BLaER1 (cell line): ENCODE measurements around the gene NGEF.

Experiments used
- H3K27ac ChIP-seq: shearing (Covaris generic); formaldehyde crosslinking; 2 replicates; pipeline ENCODE4 v1.8.1; 2022
- H3K27me3 ChIP-seq: shearing (Covaris generic); formaldehyde crosslinking; 2 replicates; pipeline ENCODE4 v1.8.1; 2022
- H3K36me3 ChIP-seq: shearing (Covaris generic); formaldehyde crosslinking; 2 replicates; pipeline ENCODE4 v1.8.1; 2022
- H3K4me1 ChIP-seq: shearing (Covaris generic); formaldehyde crosslinking; 2 replicates; pipeline ENCODE4 v1.8.1; 2022
- H3K4me2 ChIP-seq: shearing (Covaris generic); formaldehyde crosslinking; 2 replicates; pipeline ENCODE4 v1.8.1; 2022
- H3K4me3 ChIP-seq: shearing (Covaris generic); formaldehyde crosslinking; 2 replicates; pipeline ENCODE4 v1.8.1; 2022
- H3K9ac ChIP-seq: shearing (Covaris generic); formaldehyde crosslinking; 2 replicates; pipeline ENCODE4 v1.8.1; 2022
- H3K9me3 ChIP-seq: shearing (Covaris generic); formaldehyde crosslinking; 2 replicates; pipeline ENCODE4 v1.8.1; 2022
- H4K20me1 ChIP-seq: shearing (Covaris generic); formaldehyde crosslinking; 2 replicates; pipeline ENCODE4 v1.8.1; 2022
- Cebpa-rat ChIP-seq: shearing (Covaris generic); IDR thresholded peaks from 2 replicates; pipeline ENCODE4 v1.8.1; 2022

Gene NGEF

DNA sequence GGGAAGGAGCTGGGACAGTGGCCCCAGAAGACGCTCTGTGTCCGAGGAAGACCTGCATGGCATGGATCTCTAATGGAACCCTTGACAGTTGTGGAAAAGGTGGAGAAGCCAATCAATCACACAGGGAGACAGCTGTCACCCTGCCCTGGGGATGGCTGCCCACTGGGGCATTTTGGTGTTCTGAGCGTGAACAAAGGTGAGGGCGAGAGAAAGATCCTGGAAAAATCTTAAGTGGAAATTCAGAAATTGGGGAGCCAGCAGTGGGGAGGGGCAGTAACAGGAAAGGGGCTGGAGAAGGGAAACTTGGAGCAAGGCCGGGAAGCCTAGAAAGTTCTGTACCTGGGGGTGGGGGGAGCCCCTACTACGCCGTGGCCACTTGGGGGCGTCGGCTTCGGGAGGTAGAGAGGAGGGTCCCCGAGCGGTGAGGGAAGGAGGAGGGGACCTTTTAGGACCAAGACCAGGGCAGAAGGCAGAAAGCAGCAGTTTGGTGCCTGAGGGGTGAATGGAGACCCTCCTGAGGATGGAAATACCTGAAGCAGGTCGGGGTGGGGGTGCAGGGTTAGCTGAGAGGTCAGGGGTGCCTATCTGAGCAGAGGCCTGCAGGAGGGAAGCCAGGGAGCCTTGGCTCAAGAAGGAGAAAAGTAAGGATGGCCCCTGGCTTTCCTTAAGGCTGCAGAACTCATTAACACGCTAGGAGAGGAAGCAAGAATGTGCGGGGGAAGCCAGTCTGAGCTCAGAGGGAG, 30.0 kb downstream of the NGEF start:
- H3K27ac ChIP-seq, result no peak overlapping the region
- no peak overlapping the region for H3K4me3 ChIP-seq
- H3K9me3 ChIP-seq, result peaks cover 6% of the 10 kb centered on the region; the same call in 1 of the 2 replicates
- no peak overlapping the region for H3K9ac ChIP-seq
- TF ChIP-seq Cebpa-rat, result no peak
- H3K4me1 ChIP-seq, result peaks cover 9% of the 10 kb centered on the region; the same call in 1 of the 2 replicates
- H3K4me2 ChIP-seq, result no peak overlapping the region
- H3K36me3 ChIP-seq, result no peaks in the 10 kb centered on the region
- no peaks in the 10 kb centered on the region for H3K27me3 ChIP-seq
- H4K20me1 ChIP-seq, result no peaks in the 10 kb centered on the region

DNA sequence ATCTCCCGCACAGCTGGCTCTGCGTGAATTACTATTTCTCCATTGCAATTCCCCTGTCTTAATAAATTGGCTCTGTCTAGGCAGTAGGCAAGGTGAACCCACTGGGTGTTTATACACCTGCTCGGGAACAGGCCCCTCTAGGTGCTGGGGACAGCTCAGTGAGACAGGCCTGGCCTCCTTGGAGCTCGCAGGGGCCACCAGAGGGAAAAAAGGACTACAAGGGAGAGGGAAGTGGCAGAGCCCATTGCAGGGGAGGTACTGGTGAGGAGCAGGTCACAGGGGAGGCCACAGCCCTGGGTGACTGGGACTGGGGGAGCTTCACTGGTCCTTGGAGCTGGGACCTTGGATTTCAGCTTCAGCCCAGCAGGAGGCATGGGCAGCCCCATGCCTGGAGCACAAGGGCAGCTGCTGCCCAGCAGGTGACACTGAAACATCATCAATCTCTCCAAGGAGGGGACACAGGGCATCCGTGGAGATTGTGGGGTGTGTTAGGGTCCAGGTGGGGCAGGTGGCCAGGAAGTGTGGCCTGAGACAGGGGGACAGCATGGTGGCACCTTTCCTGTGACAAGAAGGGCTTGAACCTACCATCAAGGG, 31.2 kb downstream of the NGEF start:
- Histone ChIP-seq H3K27ac (no peak overlapping the region), H3K4me2 (no peak overlapping the region), H3K36me3 (no peaks in the 10 kb centered on the region), H3K9ac (no peak overlapping the region), H3K27me3 (no peaks in the 10 kb centered on the region), H3K9me3 (peaks cover 6% of the 10 kb centered on the region; the same call in 1 of the 2 replicates), H3K4me1 (peaks cover 15% of the 10 kb centered on the region), H3K4me3 (no peak overlapping the region), H4K20me1 (no peaks in the 10 kb centered on the region)
- TF ChIP-seq Cebpa-rat, result no peak

DNA sequence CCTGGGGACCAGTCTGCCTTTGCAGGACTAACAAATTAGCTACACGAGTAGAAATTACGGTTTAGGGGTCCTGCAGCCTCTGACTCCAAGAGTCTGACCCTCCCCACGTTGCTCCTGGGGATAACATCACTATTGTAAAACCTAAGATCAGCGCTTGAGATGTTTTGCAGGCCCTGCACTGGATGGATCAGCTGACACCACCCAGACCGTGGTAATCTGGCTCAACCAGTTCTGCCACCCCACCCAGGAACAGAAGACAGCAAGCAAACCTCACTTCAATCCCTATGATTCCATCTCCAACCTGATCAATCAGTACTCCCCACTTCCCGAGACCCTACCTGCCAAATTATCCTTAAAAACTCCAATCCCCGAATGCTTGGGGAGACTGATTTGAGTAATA, 31.7 kb downstream of the NGEF start:
- no peak overlapping the region for H3K27ac ChIP-seq
- H3K9ac ChIP-seq, result no peak overlapping the region
- no peaks in the 10 kb centered on the region for H3K36me3 ChIP-seq
- no peak overlapping the region for H3K4me3 ChIP-seq
- no peaks in the 10 kb centered on the region for H4K20me1 ChIP-seq
- H3K27me3 ChIP-seq, result no peaks in the 10 kb centered on the region
- TF ChIP-seq Cebpa-rat, result no peak
- no peak overlapping the region for H3K4me2 ChIP-seq
- H3K4me1 ChIP-seq, result peaks cover 15% of the 10 kb centered on the region
- peaks cover 3% of the 10 kb centered on the region; the same call in 1 of the 2 replicates for H3K9me3 ChIP-seq

DNA sequence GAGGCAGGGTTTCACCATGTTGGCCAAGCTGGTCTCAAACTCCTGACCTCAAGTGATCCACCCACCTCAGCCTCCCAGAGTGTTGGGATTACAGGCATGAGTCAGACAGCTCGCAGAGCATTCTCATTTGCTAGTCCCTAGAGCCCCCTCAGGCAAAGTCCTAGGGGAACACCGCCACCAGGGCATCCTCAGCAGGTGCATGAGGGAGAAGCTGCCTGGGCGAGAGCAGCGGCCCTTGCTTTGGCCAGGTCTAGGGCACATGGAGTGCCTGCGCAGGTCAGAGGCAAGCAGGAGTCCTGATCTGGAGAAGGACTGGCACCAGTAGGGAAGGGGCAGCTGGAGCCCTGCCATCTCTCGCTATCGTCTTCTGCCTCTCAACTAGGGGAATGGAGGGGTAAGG, 32.4 kb downstream of the NGEF start:
- TF ChIP-seq Cebpa-rat, result no peak
- Histone ChIP-seq H3K4me2 (no peak overlapping the region), H3K4me1 (peaks cover 15% of the 10 kb centered on the region), H3K9me3 (no peaks in the 10 kb centered on the region), H3K27ac (no peak overlapping the region), H3K4me3 (no peak overlapping the region), H3K36me3 (no peaks in the 10 kb centered on the region), H4K20me1 (no peaks in the 10 kb centered on the region), H3K9ac (no peak overlapping the region), H3K27me3 (no peaks in the 10 kb centered on the region)

DNA sequence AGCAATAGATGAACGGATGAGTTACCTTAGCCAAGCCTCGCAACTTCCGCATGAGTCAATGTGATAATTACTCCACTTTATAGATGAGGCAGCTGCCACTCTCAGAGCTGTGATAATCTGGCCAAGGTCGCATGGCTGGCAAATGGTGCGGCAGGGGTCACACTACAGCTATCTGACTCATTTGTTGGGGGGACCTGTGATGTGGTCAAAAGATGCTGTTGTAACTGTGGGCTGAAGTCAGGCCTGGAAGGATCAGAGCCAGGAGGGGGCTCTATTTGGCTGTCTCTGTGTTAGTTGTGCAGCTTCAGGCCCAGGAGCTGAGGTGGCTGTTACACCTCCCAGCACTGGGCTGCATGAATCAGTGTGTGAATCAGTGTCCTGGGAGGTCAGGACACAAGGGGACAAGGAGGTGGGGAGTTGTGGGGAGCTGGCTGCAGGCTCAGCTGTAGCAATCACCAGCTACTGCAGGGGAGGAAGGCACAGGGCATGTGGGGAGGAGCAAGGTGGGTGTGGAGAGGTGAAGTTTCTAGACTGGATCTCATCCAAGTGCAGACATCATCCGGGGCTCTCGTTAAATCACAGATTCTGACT, 33.1 kb downstream of the NGEF start:
- Histone ChIP-seq H3K4me1 (peaks cover 15% of the 10 kb centered on the region), H3K4me2 (no peak overlapping the region)

DNA sequence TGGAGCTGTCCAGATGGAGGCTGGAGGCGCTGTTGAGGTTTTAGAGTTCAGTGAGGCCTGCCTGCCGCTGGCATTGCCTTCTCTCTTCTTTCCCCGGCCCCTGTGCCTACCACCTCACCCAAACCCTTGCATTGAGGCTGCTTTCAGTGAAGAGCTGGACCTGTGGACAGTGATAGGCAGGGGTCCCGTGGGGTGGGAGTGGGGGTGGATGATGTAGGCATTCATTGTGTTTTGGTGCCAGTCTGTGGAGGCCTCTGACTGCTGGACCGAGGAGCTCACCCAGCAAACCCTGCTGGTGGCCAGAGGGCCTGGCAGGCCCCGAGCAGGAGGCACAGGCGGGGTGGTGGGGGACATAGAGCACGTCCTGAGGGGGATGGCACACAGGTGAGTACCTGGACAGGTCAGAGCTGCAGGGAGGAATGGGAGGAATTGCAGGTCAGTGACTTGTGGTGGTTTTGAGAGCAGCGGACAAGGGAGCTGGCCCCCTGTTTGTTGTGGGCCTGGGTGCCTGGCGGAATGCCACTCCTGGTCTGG, 35.6 kb downstream of the NGEF start:
- H3K9ac ChIP-seq, result no peak overlapping the region
- H3K9me3 ChIP-seq, result no peaks in the 10 kb centered on the region
- H3K27me3 ChIP-seq, result no peaks in the 10 kb centered on the region
- peaks cover 15% of the 10 kb centered on the region for H3K4me1 ChIP-seq
- H3K27ac ChIP-seq, result no peak overlapping the region
- H3K4me2 ChIP-seq, result peak overlapping the region; percentile 59
- no peaks in the 10 kb centered on the region for H4K20me1 ChIP-seq
- no peak overlapping the region for H3K4me3 ChIP-seq
- TF ChIP-seq Cebpa-rat, result no peak
- no peaks in the 10 kb centered on the region for H3K36me3 ChIP-seq

More for the DNA sequence above, 33.1 kb downstream of the NGEF start:
- no peak overlapping the region for H3K9ac ChIP-seq
- H3K27me3 ChIP-seq, result no peaks in the 10 kb centered on the region
- no peaks in the 10 kb centered on the region for H3K36me3 ChIP-seq
- H3K4me3 ChIP-seq, result no peak overlapping the region
- no peak overlapping the region for H3K27ac ChIP-seq
- no peaks in the 10 kb centered on the region for H3K9me3 ChIP-seq
- no peak for TF ChIP-seq Cebpa-rat
- H4K20me1 ChIP-seq, result no peaks in the 10 kb centered on the region

DNA sequence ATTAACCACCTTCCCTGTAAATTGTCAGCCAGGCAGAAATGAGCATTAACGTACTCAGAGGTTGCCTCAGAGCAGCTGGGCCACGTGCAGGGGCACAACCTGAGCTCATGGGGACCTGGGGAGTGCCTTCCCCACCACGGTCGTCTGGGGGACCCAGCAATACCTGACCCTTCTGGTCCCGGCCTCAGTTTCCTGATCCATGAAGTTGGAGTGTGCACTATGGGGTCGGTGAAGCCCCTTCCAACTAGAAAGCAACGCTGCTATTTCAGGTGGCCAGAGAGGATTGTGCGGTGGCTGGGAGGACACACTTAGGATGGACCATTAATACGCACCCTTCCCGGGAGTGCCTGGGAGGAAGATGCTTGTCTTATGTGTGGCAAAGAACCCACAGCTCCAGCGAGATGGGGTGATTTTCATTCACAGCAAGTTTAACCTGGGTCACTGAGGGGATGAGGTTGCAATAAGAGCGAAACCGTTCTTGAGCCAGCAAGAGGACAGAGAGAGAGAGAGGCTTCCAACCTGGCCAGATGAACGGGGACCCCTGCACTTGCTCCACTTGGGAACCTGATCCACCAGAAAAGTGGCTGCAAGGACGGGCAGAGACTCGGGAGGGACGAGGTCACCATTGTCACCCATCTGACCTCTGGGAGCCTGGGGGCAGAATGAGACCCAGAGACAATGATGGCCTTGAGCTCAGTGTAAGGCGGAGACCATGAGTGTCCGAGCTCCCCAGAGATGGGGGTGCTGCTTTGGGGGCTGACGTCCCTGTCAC, 36.2 kb downstream of the NGEF start:
- no peak overlapping the region for H3K9ac ChIP-seq
- no peak overlapping the region for H3K4me2 ChIP-seq

DNA sequence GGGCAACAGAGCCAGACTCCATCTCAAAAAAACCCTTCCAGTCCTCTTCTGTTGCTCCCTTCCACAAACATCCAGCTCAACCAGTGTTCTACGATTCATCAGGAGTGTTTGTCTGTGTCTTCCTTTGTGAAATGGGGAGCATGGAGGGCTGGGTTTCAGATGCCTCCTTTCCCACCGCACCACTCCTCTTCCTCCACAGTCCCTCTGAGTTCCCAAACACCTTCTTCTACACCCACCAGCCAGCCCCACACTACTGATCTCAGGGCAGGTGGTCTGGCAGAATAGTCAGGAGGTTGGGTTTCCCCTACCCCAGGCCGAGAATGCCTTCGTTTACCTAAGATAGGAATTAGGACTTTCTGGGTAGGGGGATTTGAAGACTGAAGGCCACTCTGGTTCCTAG, 36.9 kb downstream of the NGEF start:
- Histone ChIP-seq H3K36me3 (no peaks in the 10 kb centered on the region), H3K9me3 (no peaks in the 10 kb centered on the region), H4K20me1 (no peaks in the 10 kb centered on the region), H3K4me1 (peaks cover 15% of the 10 kb centered on the region), H3K27me3 (no peaks in the 10 kb centered on the region), H3K4me3 (no peak overlapping the region), H3K4me2 (no peak overlapping the region), H3K27ac (no peak overlapping the region), H3K9ac (no peak overlapping the region)
- no peak for TF ChIP-seq Cebpa-rat

More for the DNA sequence above, 36.2 kb downstream of the NGEF start:
- Histone ChIP-seq H4K20me1 (no peaks in the 10 kb centered on the region), H3K27me3 (no peaks in the 10 kb centered on the region), H3K4me3 (no peak overlapping the region), H3K36me3 (no peaks in the 10 kb centered on the region), H3K27ac (no peak overlapping the region), H3K4me1 (peaks cover 15% of the 10 kb centered on the region), H3K9me3 (no peaks in the 10 kb centered on the region)
- TF ChIP-seq Cebpa-rat, result no peak

DNA sequence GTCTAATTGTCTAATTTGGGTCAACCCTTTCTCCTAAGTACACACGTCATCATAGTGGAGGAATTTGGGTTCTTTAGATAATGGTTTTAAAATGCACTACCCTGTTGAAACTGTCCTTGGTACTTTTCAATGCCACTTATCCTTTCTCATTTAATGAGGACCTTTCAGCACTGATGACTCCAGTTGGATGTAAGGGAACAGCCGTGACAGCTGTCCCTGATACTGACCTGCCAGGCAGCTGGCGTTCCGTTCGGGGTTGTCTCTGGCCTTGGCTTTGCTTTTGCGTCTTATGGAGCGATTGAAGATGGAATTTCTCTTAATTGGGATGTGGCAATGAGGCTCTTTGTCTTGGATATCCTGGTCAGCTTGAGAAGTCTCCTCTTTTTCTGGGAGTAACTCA, 38.7 kb downstream of the NGEF start:
- no peak overlapping the region for H3K9ac ChIP-seq
- H3K4me3 ChIP-seq, result no peak overlapping the region
- H3K9me3 ChIP-seq, result no peaks in the 10 kb centered on the region
- H3K4me2 ChIP-seq, result no peak overlapping the region
- no peaks in the 10 kb centered on the region for H3K36me3 ChIP-seq
- H3K27me3 ChIP-seq, result no peaks in the 10 kb centered on the region
- H4K20me1 ChIP-seq, result no peaks in the 10 kb centered on the region
- H3K27ac ChIP-seq, result no peak overlapping the region
- no peak for TF ChIP-seq Cebpa-rat
- peaks cover 15% of the 10 kb centered on the region for H3K4me1 ChIP-seq
